ENCODE data around the gene CDCP1.
A peak's percentile ranks its signal among the peaks of the same experiment; 100 is the strongest.
"Not testable (repeated sequence)": the region's sequence is repeated elsewhere in the genome, so short reads cannot be mapped to it uniquely, and the experiment has no call there.

CDCP1 gene

GRCh38 chr3:45081506-45082141 lies 64.6 kb downstream of the CDCP1 start:
- no peak for DNase-seq

GRCh38 chr3:45080824-45081223 lies 65.4 kb downstream of the CDCP1 start:
- DNase-seq, result no peak

GRCh38 chr3:45079715-45080114 lies 66.5 kb downstream of the CDCP1 start:
- no peak for DNase-seq

- DNase-seq, result no peak
Observed at GRCh38 chr3:45078910-45079522, 67.2 kb downstream of the CDCP1 start.

GRCh38 chr3:45078256-45078655 lies 67.9 kb downstream of the CDCP1 start:
- DNase-seq, result not testable (repeated sequence)

- DNase-seq, result no peak
Observed at GRCh38 chr3:45075821-45076625, 70.2 kb downstream of the CDCP1 start.

GRCh38 chr3:45071075-45071474 lies 75.1 kb downstream of the CDCP1 start:
- DNase-seq, result no peak

GRCh38 chr3:45067941-45068340 lies 78.2 kb downstream of the CDCP1 start:
- no peak for DNase-seq

GRCh38 chr3:45067486-45067885 lies 78.7 kb downstream of the CDCP1 start:
- DNase-seq, result no peak

GRCh38 chr3:45066109-45066801 lies 79.9 kb downstream of the CDCP1 start:
- DNase-seq, result no peak

- no peak for DNase-seq
Observed at GRCh38 chr3:45065373-45065720, 80.8 kb downstream of the CDCP1 start.

GRCh38 chr3:45064512-45065372 lies 81.4 kb downstream of the CDCP1 start:
- DNase-seq, result no peak

GRCh38 chr3:45062697-45063070 lies 83.5 kb downstream of the CDCP1 start:
- DNase-seq, result no peak

GRCh38 chr3:45060165-45060892 lies 85.8 kb downstream of the CDCP1 start:
- no peak for DNase-seq

GRCh38 chr3:45059132-45059531 lies 87.0 kb downstream of the CDCP1 start:
- DNase-seq, result no peak

- DNase-seq, result no peak
Observed at GRCh38 chr3:45057557-45057956, 88.6 kb downstream of the CDCP1 start.

- DNase-seq, result peak; percentile 41
Observed at GRCh38 chr3:45056608-45057301, 89.4 kb downstream of the CDCP1 start.

GRCh38 chr3:45055411-45056143 lies 90.6 kb downstream of the CDCP1 start:
- DNase-seq, result no peak

GRCh38 chr3:45055032-45055410 lies 91.2 kb downstream of the CDCP1 start:
- DNase-seq, result peak; percentile 35

GRCh38 chr3:45054196-45054857 lies 91.9 kb downstream of the CDCP1 start:
- DNase-seq, result no peak
